A549 (cell line): ENCODE results near the gene SRGAP3.

ENCODE experiments used
- CTCF ChIP-seq: fragments of >200 bp; sonication (Bioruptor Twin); formaldehyde crosslinking; IDR thresholded peaks from 3 replicates; pipeline ENCODE4 v1.5.1; 2016
- EP300 ChIP-seq, 2 experiments: fragments of >200 bp; sonication (Bioruptor Twin); formaldehyde crosslinking; IDR thresholded peaks; 2 replicates in 1 of 2; 3 replicates in 1 of 2; pipeline ENCODE4 v1.6.1; 2016 to 2017
- MAFK ChIP-seq: fragments of 450-650 bp; IDR thresholded peaks from 2 replicates; pipeline ENCODE4 v1.6.1; 2014; ENCODE audit not compliant: partially characterized antibody
- PBX3 ChIP-seq: IDR thresholded peaks from 2 replicates; pipeline ENCODE4 v1.6.1; 2012
- POLR2A ChIP-seq: IDR thresholded peaks from 2 replicates; pipeline ENCODE4 v1.6.1; 2012; ENCODE audit warnings: mild to moderate bottlenecking, low read length
- RAD21 ChIP-seq, 2 experiments: fragments of >200 bp in 1 of 2; sonication (Bioruptor Twin) in 1 of 2; formaldehyde crosslinking in 1 of 2; IDR thresholded peaks in 1 of 2; conservative IDR thresholded peaks in 1 of 2; 2 replicates in 1 of 2; 3 replicates in 1 of 2; pipeline ENCODE4 v1.6.1; 2012 to 2018; ENCODE audit warnings: inconsistent platforms in 1 of 2

- TF ChIP-seq PBX3 = no peak
- TF ChIP-seq CTCF = no peak
- TF ChIP-seq MAFK = no peak
- no peak for TF ChIP-seq POLR2A
- no peak for TF ChIP-seq EP300 (IDR thresholded peaks at IDR 0.05)
- no peak for TF ChIP-seq RAD21 (conservative IDR thresholded peaks at IDR 0.05 in 1 of 2, IDR thresholded peaks at IDR 0.05 in 1 of 2)
Measured at GRCh38 chr3:9111866-9112265, 137.6 kb downstream of the SRGAP3 start.
